H54 (cell line): ENCODE results near the gene TEX55.

ENCODE experiments used
- DNase-seq: peaks from one replicate; pipeline ENCODE4 v3.0.0; 2011; ENCODE audit warnings: low spot score, mixed read lengths; ENCODE audit not compliant: insufficient read length
- FAIRE-seq: peaks from 3 replicates; lab custom pipeline; 2011; peaks lifted over from hg19 to GRCh38; lab: Jason Lieb, UNC
- POLR2A ChIP-seq: IDR thresholded peaks from 2 replicates; pipeline ENCODE4 v1.6.1; 2011; ENCODE audit warnings: low read depth, mild to moderate bottlenecking, low read length

The TEX55 gene

GRCh38 chr3:119177321-119177720, 31.4 kb downstream of the TEX55 start:
- DNase-seq (no peak), FAIRE-seq (no peak)
- no peak for TF ChIP-seq POLR2A

DNA sequence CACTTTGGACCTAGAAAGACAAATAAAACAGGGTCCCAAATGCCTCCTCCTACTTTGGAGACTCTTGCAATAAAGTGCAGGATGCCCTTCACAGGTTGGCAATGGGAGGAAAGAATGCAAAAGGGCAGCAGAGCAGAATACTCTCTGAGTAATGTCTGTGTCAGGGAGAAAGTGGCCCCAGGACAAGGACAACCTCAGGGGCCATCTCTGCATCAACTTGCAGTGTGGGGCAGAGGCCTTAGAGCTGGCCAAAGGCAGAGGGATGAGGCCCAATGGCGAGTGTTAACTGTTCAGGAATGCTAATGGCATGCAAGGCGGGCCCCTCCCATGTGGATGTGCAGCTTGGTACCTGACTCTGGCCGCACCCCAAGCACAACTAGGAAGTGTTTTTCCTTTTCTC, 35.8 kb downstream of the TEX55 start:
- FAIRE-seq (peak; percentile 66), DNase-seq (peak; percentile 39)
- no peak for TF ChIP-seq POLR2A

- FAIRE-seq: no peak
- TF ChIP-seq POLR2A: no peak
These were observed 38.1 kb downstream of the TEX55 start for GRCh38 chr3:119184111-119184510.

DNA sequence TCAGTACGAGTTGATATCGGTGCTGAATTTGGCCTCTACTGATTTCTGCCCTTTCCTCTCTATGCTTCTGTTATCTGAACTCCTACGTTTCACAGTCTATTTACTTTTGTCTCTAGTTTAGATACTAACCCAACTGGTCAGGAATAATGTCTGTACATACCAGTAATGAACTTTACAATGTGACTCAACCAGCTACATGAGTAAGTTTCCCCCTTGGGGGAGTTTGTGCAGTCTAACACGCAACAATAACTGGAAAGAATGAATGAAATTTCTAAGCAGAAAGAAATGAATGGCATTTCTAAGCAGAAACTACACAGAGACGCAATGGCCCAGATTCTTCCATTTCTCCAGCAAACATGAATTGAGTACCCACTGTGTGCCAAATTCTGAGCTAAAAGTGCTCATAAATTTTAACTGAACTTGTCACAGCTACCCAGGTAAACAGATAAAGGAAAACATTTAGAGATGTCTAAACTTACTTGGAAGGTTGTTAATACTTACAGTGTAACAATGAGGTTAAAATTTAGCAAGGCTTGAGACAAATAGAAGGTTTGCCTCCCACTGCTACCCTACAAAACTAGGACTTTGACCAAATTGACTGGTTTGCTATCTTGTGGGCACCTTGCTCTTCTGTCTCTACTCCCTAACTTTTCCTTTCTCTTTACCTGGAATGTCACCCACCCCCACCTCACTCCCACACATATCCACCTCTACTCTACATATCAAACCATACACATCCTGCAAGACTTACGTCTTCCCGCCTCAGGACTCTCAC, 39.0 kb downstream of the TEX55 start:
- FAIRE-seq: peak; percentile 88
- no peak for DNase-seq
- no peak for TF ChIP-seq POLR2A

More at GRCh38 chr3:119184111-119184510, 38.1 kb downstream of the TEX55 start:
- DNase-seq: no peak

- no peak for DNase-seq
- FAIRE-seq: no peak
- no peak for TF ChIP-seq POLR2A
These were observed 41.3 kb downstream of the TEX55 start for GRCh38 chr3:119187266-119187665.

- DNase-seq: no peak
- FAIRE-seq: no peak
- TF ChIP-seq POLR2A: no peak
These were observed 45.8 kb downstream of the TEX55 start for GRCh38 chr3:119191800-119192199.

DNA sequence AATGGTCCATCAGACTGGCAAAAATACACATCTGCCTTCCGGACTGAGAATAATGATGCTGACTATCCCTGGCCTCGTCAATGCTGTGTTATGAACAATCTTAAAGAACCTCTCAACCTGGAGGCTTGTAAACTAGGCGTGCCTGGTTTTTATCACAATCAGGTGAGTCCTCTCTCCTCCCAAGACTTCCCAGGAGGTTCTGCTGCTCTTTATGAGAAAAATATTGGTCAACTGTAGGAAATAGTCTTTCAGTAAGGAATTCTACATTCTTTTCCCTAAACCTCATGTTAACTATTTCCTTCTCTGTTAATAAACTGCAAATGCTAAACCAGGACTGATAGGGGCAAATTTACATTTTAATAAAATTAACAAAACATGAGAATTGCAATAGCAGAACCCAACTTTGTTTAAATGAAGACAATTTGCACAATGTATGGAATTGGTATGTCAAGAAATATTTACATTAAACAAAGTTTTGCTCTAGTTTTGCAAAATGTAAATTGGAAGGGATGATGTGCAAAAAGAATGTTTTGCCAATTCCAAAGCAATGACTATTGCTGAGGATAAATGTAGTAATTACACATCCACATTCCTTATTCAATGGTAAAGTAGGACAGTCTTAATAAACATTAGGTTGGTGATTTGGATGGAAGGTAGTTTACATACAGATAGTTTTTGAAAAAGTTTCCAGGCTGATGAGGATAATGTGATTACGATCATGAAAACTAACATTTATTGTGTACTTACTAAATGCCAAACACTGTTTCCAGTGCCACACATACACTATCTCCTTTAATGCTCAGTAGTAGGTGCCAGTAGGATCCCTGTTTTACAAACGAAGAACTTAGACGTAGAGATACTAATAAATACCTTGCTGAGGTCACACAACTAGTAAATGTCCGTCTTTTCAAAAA, 48.5 kb downstream of the TEX55 start:
- TF ChIP-seq POLR2A: no peak
- FAIRE-seq: peak; percentile 87
- DNase-seq: no peak

- DNase-seq: no peak
- FAIRE-seq: peak; percentile 48
- TF ChIP-seq POLR2A: no peak
These were observed 49.1 kb downstream of the TEX55 start for GRCh38 chr3:119195151-119195476.

DNA sequence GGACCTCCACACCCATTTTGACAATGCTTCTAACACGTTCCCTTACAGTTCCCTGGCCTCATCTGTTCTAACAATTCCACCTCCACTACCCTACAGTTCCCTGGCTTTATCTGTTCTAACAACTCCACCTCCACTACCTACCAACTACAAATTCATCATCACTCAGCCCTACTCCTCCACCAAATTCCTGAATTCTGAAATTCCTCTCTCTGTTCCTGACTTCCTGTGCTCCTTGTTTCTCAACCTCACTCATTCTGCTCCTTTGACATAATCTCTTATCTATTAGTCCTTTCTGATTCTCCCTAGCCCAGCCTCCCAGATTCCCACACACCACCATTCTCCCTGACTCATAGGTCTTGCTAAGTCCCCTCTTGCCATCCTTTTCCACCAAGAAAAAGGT, 49.9 kb downstream of the TEX55 start:
- FAIRE-seq (peak; percentile 41), DNase-seq (no peak)
- TF ChIP-seq POLR2A: no peak
